ENCODE results near the gene RANBP3L. TPM values are rescaled to one million over a fixed set of nuclear protein-coding genes. Genes with fewer than 3 reads are reported as not detected.

The RANBP3L gene
- total and polyA plus RNA-seq, 2 of the 4 experiments (the other 2 are of a cell fraction), result not detected

GRCh38 chr5:36261186-36261585 lies 40.5 kb downstream of the RANBP3L start:
- BruUV-seq (replicated peaks), result no TSS peak
- 80% methylated on average over 1 of the region's 6 CpGs; no CpG with 5 or more reads in 1 of the 2 experiments for WGBS, 2 experiments (ENCODE audit: extremely low coverage in 2 of 2, insufficient read length in 1 of 2)
- ChIA-PET POLR2A (ENCODE audit: unreplicated experiment) (no interaction called here), CTCF (no interaction called here)
- no peaks in the 10 kb centered on the region for H3K9me3 ChIP-seq (ENCODE audit: control insufficient read depth, insufficient read depth, low read length)
- no peak overlapping the region for H3K56ac ChIP-seq (ENCODE audit: extremely low read depth, insufficient read depth, low read length)
- H2AK5ac ChIP-seq (ENCODE audit: low read depth, low read length), result no peak overlapping the region
- no peak overlapping the region for H3K4ac ChIP-seq (ENCODE audit: low read depth, low read length)
- DNase-seq (no peak), ATAC-seq (ENCODE audit: low read depth) (no peak)
- H3K79me1 ChIP-seq (ENCODE audit: low read depth in 1 of 2, low read length in 2 of 2), result no peaks in the 10 kb centered on the region
- no peaks in the 10 kb centered on the region for H4K20me1 ChIP-seq (ENCODE audit: insufficient read depth, low read length)
- no peak overlapping the region for H3K4me2 ChIP-seq (ENCODE audit: low read depth, low read length)
- H2BK5ac ChIP-seq (ENCODE audit: low read depth, low read length, poor library complexity, severe bottlenecking), result no peak overlapping the region
- no peak overlapping the region for H3K14ac ChIP-seq (replicated peaks; ENCODE audit: low read depth, low read length)
- H3K23ac ChIP-seq (ENCODE audit: low read depth, low read length), result no peak overlapping the region
- H3K4me1 ChIP-seq (ENCODE audit: control insufficient read depth, insufficient read depth, low read length), result no peaks in the 10 kb centered on the region
- dilution Hi-C loops (cut with HindIII; ENCODE audit: low sequenced_read_pairs, unreplicated experiment) (no loop called here), intact Hi-C loops (cut with micrococcal nuclease) (loop anchor here (5.0 kb wide), 1 partner anchor 431 kb away; no protein-coding TSS in a partner anchor), in situ Hi-C loops (cut with MboI; ENCODE audit: low sequenced_read_pairs) (loop anchor here (10.0 kb wide), 1 partner anchor 434 kb away; no protein-coding TSS in a partner anchor)
- H4K91ac ChIP-seq (ENCODE audit: insufficient read depth, low read depth, low read length), result no peak overlapping the region
- no peak overlapping the region for H4K8ac ChIP-seq (ENCODE audit: low read depth in 2 of 2, low read length in 2 of 2)
- H3K36me3 ChIP-seq (ENCODE audit: control insufficient read depth, insufficient read depth, low read length), result no peaks in the 10 kb centered on the region
- H2AFZ ChIP-seq (replicated peaks; ENCODE audit: low read length, poor library complexity), result no peak overlapping the region
- H3K27ac ChIP-seq (ENCODE audit: insufficient read depth, low read length), result no peak overlapping the region
- H2BK15ac ChIP-seq (ENCODE audit: low read depth, low read length), result no peak overlapping the region
- no peak for TF ChIP-seq CHD1 (IDR thresholded peaks at IDR 0.05; ENCODE audit: low read depth, low read length)
- no peak for TF ChIP-seq RFX5 (IDR thresholded peaks at IDR 0.05; ENCODE audit: low read depth, low read length)
- no peak for TF ChIP-seq CTCF (conservative IDR thresholded peaks at IDR 0.05; ENCODE audit: low read depth, low read length)
- no peak for TF ChIP-seq CEBPB (IDR thresholded peaks at IDR 0.05; ENCODE audit: low read depth, low read length)
- no peak for TF ChIP-seq USF2 (IDR thresholded peaks at IDR 0.05; ENCODE audit: low read depth, low read length)
- TF ChIP-seq MAFK (IDR thresholded peaks at IDR 0.05; ENCODE audit: low read depth, low read length), result no peak
- no peak for TF ChIP-seq POLR2A (IDR thresholded peaks at IDR 0.05; ENCODE audit: low read depth, low read length)
- no peak for TF ChIP-seq MAZ (IDR thresholded peaks at IDR 0.05; ENCODE audit: borderline replicate concordance, low read depth, low read length)
- no peak for TF ChIP-seq RAD21 (IDR thresholded peaks at IDR 0.05; ENCODE audit: low read length)
- TF ChIP-seq RCOR1 (IDR thresholded peaks at IDR 0.05; ENCODE audit: insufficient replicate concordance, low read length), result no peak
- TF ChIP-seq BHLHE40 (IDR thresholded peaks at IDR 0.05; ENCODE audit: low read depth, low read length), result no peak
- TF ChIP-seq NFE2L2 (IDR thresholded peaks at IDR 0.05; ENCODE audit: low read depth, low read length), result no peak
- no peak for TF ChIP-seq ELK1 (IDR thresholded peaks at IDR 0.05; ENCODE audit: borderline replicate concordance, low read depth, low read length)
- TF ChIP-seq MXI1 (IDR thresholded peaks at IDR 0.05; ENCODE audit: borderline replicate concordance, low read depth, low read length), result no peak
- TF ChIP-seq SMC3 (IDR thresholded peaks at IDR 0.05; ENCODE audit: low read depth, low read length), result no peak
- TF ChIP-seq FOS (IDR thresholded peaks at IDR 0.05; ENCODE audit: low read depth, low read length), result no peak
- peaks cover 1% of the 10 kb centered on the region; the same call in 1 of the 2 replicates for H3K27me3 ChIP-seq (ENCODE audit: control insufficient read depth, insufficient read depth, low read length)
- no peak overlapping the region for H2AK9ac ChIP-seq (replicated peaks; ENCODE audit: low read depth, low read length, poor library complexity)
- H3K18ac ChIP-seq (ENCODE audit: low read depth, low read length), result no peak overlapping the region
- H3K4me3 ChIP-seq (ENCODE audit: insufficient read depth, low read depth, low read length), result no peak overlapping the region
- H3K9ac ChIP-seq (ENCODE audit: low read depth, low read length), result no peak overlapping the region
- H3K9me1 ChIP-seq (ENCODE audit: insufficient read depth, low read length), result no peaks in the 10 kb centered on the region
- no peak overlapping the region for H2BK20ac ChIP-seq (ENCODE audit: low read depth, low read length)
- no peak overlapping the region for H2BK120ac ChIP-seq (ENCODE audit: low read depth, low read length)
- no peak overlapping the region for H4K5ac ChIP-seq (ENCODE audit: low read depth, low read length)

Data from IMR-90 (cell line).